SK-N-SH treated with all-trans-retinoic acid at 6 μM for 48 hours (cell line): ENCODE results near the gene TMEM114.

Experiments
- ESRRG ChIP-seq: fragments of 250-450 bp; sonication (Bioruptor Pico); IDR thresholded peaks from 2 replicates; pipeline ENCODE4 v1.6.1; 2021; ENCODE audit warnings: mild to moderate bottlenecking
- RARB ChIP-seq: fragments of 250-450 bp; sonication (Bioruptor Pico); IDR thresholded peaks from 2 replicates; pipeline ENCODE4 v1.8.0; 2021; ENCODE audit warnings: mild to moderate bottlenecking, moderate library complexity
- ZC3H10 ChIP-seq: fragments of 250-450 bp; sonication (Bioruptor Pico); IDR thresholded peaks from 2 replicates; pipeline ENCODE4 v1.5.1; 2021; ENCODE audit warnings: mild to moderate bottlenecking, moderate library complexity
- ZFP3 ChIP-seq: fragments of 250-450 bp; sonication (Bioruptor Pico); IDR thresholded peaks from 2 replicates; pipeline ENCODE4 v1.5.0; 2020; ENCODE audit warnings: mild to moderate bottlenecking, moderate library complexity
- ZFP30 ChIP-seq: fragments of 450-650 bp; formaldehyde crosslinking; IDR thresholded peaks from 2 replicates; pipeline ENCODE4 v1.5.0; 2022; ENCODE audit warnings: mild to moderate bottlenecking, moderate library complexity
- ZNF8 ChIP-seq: fragments of 450-650 bp; formaldehyde crosslinking; IDR thresholded peaks from 2 replicates; pipeline ENCODE4 v1.5.0; 2020; ENCODE audit warnings: mild to moderate bottlenecking, moderate library complexity

DNA sequence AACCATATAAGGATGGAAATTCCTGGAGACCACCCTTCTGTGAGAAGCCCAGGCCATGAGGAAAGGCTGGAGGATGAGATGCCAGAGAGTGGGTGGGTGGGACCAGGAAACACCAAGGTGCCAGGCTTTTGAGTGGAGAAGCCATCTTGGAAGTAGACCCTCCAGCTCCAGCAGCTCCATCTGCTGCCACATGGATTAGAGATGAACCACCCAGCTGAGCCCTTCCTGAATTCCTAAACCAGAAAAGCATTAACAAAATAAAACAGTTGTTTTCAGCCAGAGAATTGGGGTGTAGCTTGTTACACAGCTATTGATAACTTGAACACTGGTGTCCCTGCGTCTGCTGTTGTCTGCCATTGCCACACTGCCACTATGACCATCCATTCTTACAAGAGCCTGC, 6.3 kb upstream of the TMEM114 start:
- TF ChIP-seq ESRRG (CRISPR knock-in tag) (no peak), RARB (CRISPR knock-in tag) (no peak), ZNF8 (CRISPR knock-in tag) (no peak), ZFP30 (CRISPR knock-in tag) (no peak), ZC3H10 (no peak), ZFP3 (CRISPR knock-in tag) (no peak)
